Uterus (tissue), 4 donors: ENCODE data around the gene TK2. TPM values are rescaled to one million over a fixed set of nuclear protein-coding genes. Genes with fewer than 3 reads are reported as not detected.

ENCODE experiments used
- DNase-seq, 2 donors: peaks; one replicate each; pipeline ENCODE4 v3.0.0-alpha.2; 2019 to 2020
- H3K27ac ChIP-seq, 2 donors: fragments of 200-600 bp; sonication (generic); 1 replicate in 1 of 2; 2 replicates in 1 of 2; pipeline ENCODE4 v1.5.1; 2016 to 2018
- H3K27me3 ChIP-seq, 2 donors: fragments of 200-600 bp; sonication (generic); one replicate each; pipeline ENCODE4 v1.5.1; 2018 to 2019; ENCODE audit warnings: control low read depth in 1 of 2
- H3K36me3 ChIP-seq, 2 donors: fragments of 200-600 bp; sonication (generic); one replicate each; pipeline ENCODE4 v1.5.1; 2019; ENCODE audit warnings: control low read depth in 1 of 2
- H3K4me1 ChIP-seq, 2 donors: fragments of 200-600 bp; sonication (generic); one replicate each; pipeline ENCODE4 v1.5.1; 2018 to 2019; ENCODE audit warnings: control low read depth in 1 of 2
- H3K4me3 ChIP-seq, 2 donors: fragments of 200-600 bp; sonication (generic); 1 replicate in 1 of 2; 2 replicates in 1 of 2; pipeline ENCODE4 v1.5.1; 2018 to 2019; ENCODE audit warnings: mild to moderate bottlenecking in 1 of 2
- H3K9me3 ChIP-seq, 2 donors: fragments of 200-600 bp; sonication (generic); one replicate each; pipeline ENCODE4 v1.5.1; 2019; ENCODE audit warnings: control low read depth in 1 of 2
- POLR2A ChIP-seq, 2 donors: fragments of 450-650 bp; IDR thresholded peaks; one replicate each; pipeline ENCODE4 v1.6.1; 2016; ENCODE audit warnings: antibody characterized with exemption in 2 of 2, mild to moderate bottlenecking in 1 of 2, moderate library complexity in 1 of 2
- intact Hi-C: fragments of 100-400 bp; cut with DNase I; formaldehyde crosslinking; loops from one replicate; pipeline ENCODE4 v1.15.1; 2023; ENCODE audit warnings: low total_unique reads
- total RNA-seq, 4 donors: library from RNA; depleted of rRNA in 3 of 4; stranded (reverse); fragments of >200 nt in 3 of 4; gene quantifications; one replicate each; pipeline versions ENCODE4 v1.1.0 to v1.2.4, GENCODE V29; 2014 to 2023
- TF ChIP-seq, protein P1 (sequence below), 4 experiments: fragments of 200-600 bp in 2 of 4; fragments of 450-650 bp in 2 of 4; sonication (generic) in 2 of 4; IDR thresholded peaks; one replicate each; pipeline ENCODE4 v1.5.1; 2016 to 2019; ENCODE audit warnings: antibody characterized with exemption in 4 of 4, mild to moderate bottlenecking in 2 of 4, moderate library complexity in 1 of 4
- donor health status: DM: yes; HTN: yes; CAD: no.

The TK2 gene
- total RNA-seq, 4 donors from 2014 or later, result 13.6 to 52.6 (median 39.2) TPM

DNA sequence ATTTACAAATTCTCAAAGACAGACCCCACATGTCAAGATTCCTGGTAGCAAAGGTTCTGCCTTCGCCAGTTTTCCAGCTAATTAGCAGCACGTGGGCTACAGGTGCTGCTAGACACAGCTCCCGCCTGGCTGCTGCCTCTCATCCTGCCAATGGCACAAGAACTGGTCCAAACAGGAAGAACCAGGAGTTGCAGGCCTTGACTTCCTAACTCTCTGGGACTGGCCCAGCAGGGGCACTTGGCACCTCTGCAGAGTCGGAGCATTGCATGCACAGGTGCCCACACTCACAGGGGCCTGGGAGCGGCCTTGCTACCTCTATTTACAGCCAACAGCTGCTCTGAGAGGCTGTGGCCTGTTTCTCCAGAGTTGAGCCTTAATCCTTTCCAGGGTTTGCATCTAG, 39.6 kb downstream of the TK2 start:
- no peaks in the 10 kb centered on the region for H3K36me3 ChIP-seq
- TF ChIP-seq, protein P1, sequence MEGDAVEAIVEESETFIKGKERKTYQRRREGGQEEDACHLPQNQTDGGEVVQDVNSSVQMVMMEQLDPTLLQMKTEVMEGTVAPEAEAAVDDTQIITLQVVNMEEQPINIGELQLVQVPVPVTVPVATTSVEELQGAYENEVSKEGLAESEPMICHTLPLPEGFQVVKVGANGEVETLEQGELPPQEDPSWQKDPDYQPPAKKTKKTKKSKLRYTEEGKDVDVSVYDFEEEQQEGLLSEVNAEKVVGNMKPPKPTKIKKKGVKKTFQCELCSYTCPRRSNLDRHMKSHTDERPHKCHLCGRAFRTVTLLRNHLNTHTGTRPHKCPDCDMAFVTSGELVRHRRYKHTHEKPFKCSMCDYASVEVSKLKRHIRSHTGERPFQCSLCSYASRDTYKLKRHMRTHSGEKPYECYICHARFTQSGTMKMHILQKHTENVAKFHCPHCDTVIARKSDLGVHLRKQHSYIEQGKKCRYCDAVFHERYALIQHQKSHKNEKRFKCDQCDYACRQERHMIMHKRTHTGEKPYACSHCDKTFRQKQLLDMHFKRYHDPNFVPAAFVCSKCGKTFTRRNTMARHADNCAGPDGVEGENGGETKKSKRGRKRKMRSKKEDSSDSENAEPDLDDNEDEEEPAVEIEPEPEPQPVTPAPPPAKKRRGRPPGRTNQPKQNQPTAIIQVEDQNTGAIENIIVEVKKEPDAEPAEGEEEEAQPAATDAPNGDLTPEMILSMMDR (IDR thresholded peaks at IDR 0.05), result no peak
- no peak for TF ChIP-seq POLR2A (IDR thresholded peaks at IDR 0.05)
- peak in 1 of 2 donors; percentile 12 for DNase-seq

DNA sequence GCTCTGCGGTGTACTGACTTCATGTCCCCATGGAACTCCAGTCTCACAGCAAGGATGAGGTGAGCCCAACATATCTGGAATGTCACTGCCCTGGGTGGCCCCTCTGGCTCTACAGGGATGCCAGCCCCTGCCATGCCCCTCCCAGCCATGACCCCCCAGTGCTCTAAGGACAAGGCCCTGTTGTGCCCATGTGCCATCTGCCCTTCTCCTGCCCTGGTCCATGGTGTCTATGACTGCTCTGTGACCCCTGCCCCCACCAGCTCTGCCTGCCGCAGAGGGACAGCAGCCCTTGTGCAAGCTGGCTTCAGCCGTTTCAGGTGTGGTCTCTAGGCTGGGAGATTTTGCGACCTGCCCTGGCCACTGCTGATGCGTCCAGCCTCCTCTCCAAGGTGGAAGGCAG, 40.3 kb downstream of the TK2 start:
- Histone ChIP-seq H3K4me1 (no peaks in the 10 kb centered on the region), H3K27ac (no peak overlapping the region), H3K36me3 (no peaks in the 10 kb centered on the region), H3K27me3 (no peaks in the 10 kb centered on the region), H3K9me3 (no peaks in the 10 kb centered on the region), H3K4me3 (no peak overlapping the region)
- TF ChIP-seq, protein P1 (IDR thresholded peaks at IDR 0.05), result no peak
- no peak for TF ChIP-seq POLR2A (IDR thresholded peaks at IDR 0.05)
- DNase-seq, result peak in 1 of 2 donors; percentile 11
- intact Hi-C loops, result no loop called here

More for the DNA sequence above, 39.6 kb downstream of the TK2 start:
- intact Hi-C loops, result no loop called here
- Histone ChIP-seq H3K27ac (no peak overlapping the region), H3K4me1 (peaks cover 0 to 1% of the 10 kb centered on the region in 2 donors), H3K4me3 (no peak overlapping the region), H3K9me3 (no peaks in the 10 kb centered on the region), H3K27me3 (no peaks in the 10 kb centered on the region)

- H3K4me3 ChIP-seq, result no peak overlapping the region
- H3K27me3 ChIP-seq, result no peaks in the 10 kb centered on the region
- TF ChIP-seq, protein P1 (IDR thresholded peaks at IDR 0.05), result no peak
- TF ChIP-seq POLR2A (IDR thresholded peaks at IDR 0.05), result no peak
- intact Hi-C loops, result no loop called here
- H3K27ac ChIP-seq, result no peak overlapping the region
- no peaks in the 10 kb centered on the region for H3K9me3 ChIP-seq
- no peaks in the 10 kb centered on the region for H3K36me3 ChIP-seq
- no peaks in the 10 kb centered on the region for H3K4me1 ChIP-seq
- peak in 1 of 2 donors; percentile 8 for DNase-seq
Measured at GRCh38 chr16:66508914-66509496, 40.9 kb downstream of the TK2 start.

DNA sequence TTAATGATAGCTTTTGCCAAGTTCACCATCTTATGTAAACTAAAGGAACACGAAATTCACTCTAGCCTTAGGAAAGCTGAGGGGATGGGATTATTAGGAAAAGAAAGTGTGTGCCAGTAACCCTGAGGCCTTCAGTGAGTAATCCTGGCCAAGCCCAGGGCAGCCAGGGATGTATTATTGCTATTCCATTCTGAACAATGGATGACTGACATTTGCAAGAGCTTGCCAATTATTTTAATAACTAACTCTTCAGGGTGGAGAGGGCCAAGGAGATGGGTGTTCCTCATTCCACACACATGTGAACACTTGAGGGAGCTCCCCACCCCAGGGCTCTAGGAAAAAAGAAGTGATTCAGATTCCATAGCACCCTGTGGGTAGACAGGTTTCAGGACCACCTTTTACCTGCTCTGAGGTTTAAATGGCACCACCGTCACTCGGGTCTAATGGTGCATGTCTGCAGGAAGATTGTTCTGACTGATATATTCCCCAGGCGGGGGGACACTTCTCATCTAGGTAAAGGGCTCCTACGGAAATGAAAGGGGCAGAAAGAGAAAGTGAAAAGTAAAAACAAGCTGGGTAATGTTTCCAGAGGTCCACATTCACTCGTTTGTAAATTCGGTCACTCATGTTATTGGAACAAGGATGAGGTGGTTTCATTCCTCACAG, 41.5 kb downstream of the TK2 start:
- TF ChIP-seq, protein P1 (IDR thresholded peaks at IDR 0.05), result no peak
- no peak for TF ChIP-seq POLR2A (IDR thresholded peaks at IDR 0.05)
- Histone ChIP-seq H3K27me3 (no peaks in the 10 kb centered on the region), H3K4me1 (no peaks in the 10 kb centered on the region), H3K36me3 (no peaks in the 10 kb centered on the region), H3K27ac (no peak overlapping the region), H3K4me3 (no peak overlapping the region), H3K9me3 (no peaks in the 10 kb centered on the region)
- DNase-seq, result peak; percentile 1 to 9
- intact Hi-C loops, result no loop called here

DNA sequence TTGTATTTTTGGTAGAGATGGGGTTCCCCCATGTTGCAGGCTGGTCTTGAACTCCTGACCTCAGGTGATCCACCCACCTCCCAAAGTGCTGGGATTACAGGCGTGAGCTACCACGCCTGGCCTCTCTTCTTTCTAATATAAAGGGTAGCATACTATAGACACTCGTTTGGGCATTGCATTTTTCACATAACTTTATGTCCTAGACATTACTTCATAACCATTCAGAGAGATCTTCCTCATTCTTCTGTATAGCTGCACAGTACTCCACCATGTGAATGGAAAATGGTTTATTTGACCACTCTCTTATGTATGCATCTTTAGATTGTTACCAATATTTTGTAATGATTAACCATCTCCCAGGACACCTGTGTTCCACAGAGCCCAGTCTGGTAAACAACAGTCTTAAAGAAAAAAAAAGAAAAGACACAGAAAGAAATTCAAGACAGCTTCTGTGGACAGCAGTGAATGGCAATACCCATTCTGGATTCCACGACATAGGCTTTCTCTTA, 42.1 kb downstream of the TK2 start:
- TF ChIP-seq, protein P1 (IDR thresholded peaks at IDR 0.05), result no peak
- no peak for TF ChIP-seq POLR2A (IDR thresholded peaks at IDR 0.05)
- no peaks in the 10 kb centered on the region for H3K9me3 ChIP-seq
- H3K27me3 ChIP-seq, result no peaks in the 10 kb centered on the region
- H3K27ac ChIP-seq, result no peak overlapping the region
- H3K36me3 ChIP-seq, result no peaks in the 10 kb centered on the region
- intact Hi-C loops, result no loop called here
- H3K4me1 ChIP-seq, result no peaks in the 10 kb centered on the region
- H3K4me3 ChIP-seq, result no peak overlapping the region
- peak in 1 of 2 donors; percentile 1 for DNase-seq
